Ovary (tissue), 3 donors: ENCODE results near the gene HOXC9.

Source experiments
- CTCF ChIP-seq, 3 donors: fragments of 450-650 bp in 2 of 3; fragments of 200-600 bp in 1 of 3; IDR thresholded peaks; one replicate each; pipeline versions ENCODE4 v1.5.1 to v1.8.0; 2016 to 2022; ENCODE audit warnings: antibody characterized with exemption in 3 of 3, mild to moderate bottlenecking in 1 of 3
- EP300 ChIP-seq: sonication (generic); formaldehyde crosslinking; IDR thresholded peaks from one replicate; pipeline ENCODE4 v1.6.1; 2017; ENCODE audit warnings: antibody characterized with exemption
- POLR2A ChIP-seq: fragments of 450-650 bp; IDR thresholded peaks from one replicate; pipeline ENCODE4 v1.6.1; 2017; ENCODE audit warnings: antibody characterized with exemption, mild to moderate bottlenecking, moderate library complexity
- donor health status: DM: no; HTN: no; CAD: no.

DNA sequence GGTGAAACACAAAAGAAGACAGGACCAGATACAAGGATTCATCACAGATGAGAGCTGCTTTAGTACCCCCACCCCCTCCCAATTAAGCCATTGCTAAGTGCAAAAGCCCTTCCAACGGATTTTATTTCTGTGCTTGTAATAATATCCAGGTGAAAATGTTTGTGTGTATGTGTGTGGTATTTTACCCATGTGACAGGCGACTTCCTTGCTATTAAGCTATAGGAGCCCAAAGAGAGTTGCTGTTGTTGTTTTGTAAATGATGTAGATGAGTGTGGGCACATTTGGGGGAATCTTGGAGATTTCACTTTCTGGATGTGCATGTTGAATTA is 50.5 kb downstream of the HOXC9 start:
- no peak for TF ChIP-seq CTCF (IDR thresholded peaks at IDR 0.05)
- TF ChIP-seq POLR2A = no peak
- no peak for TF ChIP-seq EP300
